HG03378 (cell line): ENCODE results near the gene PRKG2.

Experiments used
- ATAC-seq: cut with Tn5 transposase; IDR thresholded peaks from one replicate; pipeline ENCODE4 v1.9.1; 2021; ENCODE audit warnings: mild to moderate bottlenecking, moderate library complexity; ENCODE audit not compliant: unreplicated experiment

PRKG2 gene

DNA sequence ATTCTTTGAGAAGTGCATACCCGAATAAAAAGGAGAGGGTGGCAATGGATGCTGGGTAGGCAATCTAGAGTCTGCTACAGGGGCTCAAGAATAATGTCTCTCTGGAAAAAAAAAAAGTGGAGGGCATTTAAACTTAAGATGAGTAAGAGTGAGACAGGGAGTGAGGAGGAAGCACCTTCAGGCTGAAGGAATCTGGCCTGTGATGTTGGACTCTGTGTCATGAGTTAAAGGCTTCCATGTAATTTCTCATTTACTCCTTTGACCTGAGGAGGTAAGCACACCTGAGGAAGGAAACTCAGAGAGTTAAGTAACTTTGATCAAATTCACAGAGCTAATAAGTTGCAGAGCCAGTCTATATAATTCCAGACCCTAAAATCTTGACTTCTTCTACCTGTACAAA, 3.2 kb upstream of the PRKG2 start:
- no peak for ATAC-seq

DNA sequence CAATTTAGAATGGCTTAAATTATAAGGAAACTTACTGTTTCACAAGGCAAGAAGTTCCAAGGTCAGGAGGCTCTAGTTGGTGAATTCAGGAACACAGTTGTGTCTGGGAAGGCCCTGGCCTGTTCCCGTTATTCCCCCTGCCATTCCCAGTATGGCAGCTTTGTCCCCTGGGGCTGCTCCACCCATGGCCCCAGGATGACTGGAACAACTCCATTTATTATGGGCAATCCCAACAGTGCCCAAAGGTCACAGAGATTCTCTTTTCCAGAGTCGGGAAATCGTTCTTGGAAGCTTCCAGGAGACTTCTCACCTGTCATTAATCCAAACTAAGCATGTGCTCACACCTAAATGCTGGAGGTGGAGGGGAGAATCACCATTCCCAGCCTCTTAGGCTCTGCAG, 2.8 kb upstream of the PRKG2 start:
- no peak for ATAC-seq

DNA sequence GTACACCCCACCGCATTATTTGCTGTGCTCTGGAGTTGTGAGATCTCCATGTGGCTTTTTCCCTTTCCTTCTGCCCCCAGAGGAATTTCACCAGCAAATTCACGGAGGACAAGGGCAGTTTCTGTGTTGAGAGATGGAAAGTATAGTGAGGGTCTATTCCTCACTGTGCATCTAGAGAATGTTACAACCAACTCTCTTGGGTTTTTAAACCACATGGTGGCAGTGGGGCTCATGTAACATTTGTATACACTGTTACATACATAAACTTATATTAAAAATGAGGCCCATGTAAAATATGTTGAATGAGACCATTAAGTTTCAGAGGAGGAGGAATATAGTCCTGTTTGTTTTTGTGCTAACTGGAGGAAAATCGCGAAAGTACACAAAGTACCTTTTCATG, 909 bp upstream of the PRKG2 start:
- ATAC-seq: no peak

DNA sequence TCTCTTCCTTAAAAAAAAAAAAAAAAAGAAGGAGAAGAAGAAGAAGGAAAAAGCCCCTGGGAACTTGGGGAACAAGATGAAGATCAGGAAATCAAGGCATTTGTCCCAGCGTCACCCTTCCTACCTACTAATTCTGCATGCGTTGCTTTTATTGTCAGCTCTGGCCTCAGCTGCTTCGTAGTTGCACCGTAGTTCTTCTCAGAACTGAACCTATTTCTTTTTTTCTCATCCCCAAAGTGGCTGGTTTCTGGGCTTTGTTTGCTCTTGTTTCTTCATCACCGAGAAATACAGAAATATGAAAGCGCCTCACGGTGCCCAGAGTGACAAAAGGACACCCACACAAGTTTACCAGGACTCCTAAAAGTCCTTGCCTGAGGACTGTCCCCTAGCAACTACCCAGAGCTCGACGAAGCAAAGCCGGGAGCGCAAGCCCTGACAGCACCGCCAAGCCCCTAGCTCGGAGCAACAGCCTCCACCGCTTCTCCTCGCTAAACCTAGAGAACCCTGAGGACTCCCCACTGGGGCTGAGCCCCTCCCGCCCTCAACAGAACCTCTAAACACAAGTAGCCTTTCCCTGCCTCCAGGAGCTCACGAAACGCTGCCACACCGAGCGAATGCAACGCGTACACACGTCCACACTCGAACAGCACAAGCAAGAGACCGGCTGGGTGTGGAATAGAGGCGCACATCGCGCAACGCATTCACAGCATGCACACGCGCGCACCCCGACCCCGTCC, 710 bp downstream of the PRKG2 start:
- no peak for ATAC-seq

DNA sequence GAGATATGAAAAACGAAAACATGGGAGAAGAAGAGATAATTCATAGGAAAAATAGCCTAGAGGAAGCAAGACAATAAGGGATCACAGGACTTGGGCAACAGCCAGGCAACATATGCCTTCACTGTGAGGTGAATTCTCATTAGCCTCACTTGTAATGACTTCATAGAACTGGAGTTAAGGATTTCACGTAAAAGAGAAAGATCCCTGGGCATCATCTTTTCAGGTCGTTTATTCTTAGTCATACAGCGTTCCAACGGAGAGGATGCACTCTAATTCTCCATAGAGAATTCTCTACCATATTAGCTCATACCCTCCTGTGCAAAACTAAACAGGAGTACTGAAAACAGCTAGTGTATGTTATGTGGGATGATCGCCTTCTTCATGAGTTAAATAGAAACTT, 1.4 kb downstream of the PRKG2 start:
- ATAC-seq: no peak

DNA sequence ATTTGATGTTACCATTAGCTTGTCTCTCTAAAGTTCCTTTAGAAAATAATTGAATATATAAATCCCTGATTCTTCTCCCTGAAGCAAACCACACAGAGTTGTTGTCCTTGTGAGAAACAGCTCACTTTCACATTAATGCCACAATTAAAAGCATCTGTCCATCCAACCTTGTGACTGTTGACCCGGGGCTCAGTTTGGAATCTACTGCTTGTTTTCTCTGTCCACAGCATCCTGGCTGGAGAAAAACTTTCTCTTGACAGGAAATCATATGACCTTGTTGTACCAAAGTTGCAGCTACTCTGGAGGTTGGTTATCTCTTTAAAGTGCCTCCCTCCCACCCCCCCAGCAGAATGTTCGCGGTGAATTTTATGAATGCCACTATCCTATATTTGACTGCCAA, 3.1 kb downstream of the PRKG2 start:
- ATAC-seq: no peak

DNA sequence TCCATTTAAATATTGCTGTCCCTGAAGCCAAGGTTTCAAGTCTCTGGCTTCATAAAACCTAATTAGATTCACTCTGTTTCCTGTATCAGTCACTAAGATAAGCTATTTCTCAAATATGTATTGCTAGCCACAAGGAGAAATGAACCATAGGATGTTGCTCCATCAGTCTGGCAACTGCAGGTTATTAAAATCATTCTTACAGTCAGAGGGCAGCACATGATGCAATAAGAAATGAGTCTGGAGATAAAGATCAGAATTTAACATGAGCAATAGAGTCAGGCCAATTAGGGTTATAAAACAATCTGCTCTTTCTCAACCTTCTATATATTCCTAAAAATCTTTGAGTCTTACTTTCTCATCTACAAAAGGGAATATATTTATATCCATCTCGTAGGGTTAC, 7.2 kb downstream of the PRKG2 start:
- no peak for ATAC-seq

DNA sequence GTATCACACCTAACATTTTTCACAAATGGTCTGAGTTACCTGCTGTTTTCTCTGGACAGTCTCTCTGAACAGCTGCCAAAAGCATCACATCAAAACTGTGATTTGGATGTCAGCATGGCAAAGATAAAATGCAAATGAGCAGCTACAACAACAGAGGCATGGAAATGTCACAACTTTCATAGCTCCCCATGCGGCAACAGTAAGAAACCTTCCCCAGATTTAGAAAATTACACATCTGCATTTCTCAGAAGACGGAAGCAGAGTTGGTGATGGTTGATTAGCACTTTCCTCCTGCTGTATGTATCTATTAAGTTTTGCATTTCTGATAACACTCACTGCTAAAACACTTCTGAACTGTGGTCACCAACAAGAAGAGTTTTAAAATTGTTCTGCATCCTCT, 9.7 kb downstream of the PRKG2 start:
- ATAC-seq: no peak

DNA sequence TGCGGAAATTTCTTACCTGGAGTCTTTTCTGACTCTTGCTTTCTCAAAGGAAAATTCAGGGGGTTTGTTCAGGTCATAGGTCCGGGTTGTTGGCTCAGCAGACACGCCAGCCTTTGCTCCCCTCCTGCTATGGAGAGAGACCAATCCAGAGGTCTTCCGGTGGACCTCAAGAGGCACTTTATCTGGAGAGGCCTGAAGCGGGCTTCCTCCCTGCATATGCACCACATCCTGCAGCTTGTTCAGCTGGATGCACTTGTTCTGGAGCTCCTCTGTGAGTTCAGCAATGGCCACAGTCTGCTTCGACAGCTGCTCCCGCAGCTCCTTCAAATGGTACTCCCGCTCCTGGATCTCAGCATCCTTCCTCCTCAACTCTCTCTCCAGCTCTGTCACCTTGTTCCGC, 10.5 kb downstream of the PRKG2 start:
- ATAC-seq: no peak

DNA sequence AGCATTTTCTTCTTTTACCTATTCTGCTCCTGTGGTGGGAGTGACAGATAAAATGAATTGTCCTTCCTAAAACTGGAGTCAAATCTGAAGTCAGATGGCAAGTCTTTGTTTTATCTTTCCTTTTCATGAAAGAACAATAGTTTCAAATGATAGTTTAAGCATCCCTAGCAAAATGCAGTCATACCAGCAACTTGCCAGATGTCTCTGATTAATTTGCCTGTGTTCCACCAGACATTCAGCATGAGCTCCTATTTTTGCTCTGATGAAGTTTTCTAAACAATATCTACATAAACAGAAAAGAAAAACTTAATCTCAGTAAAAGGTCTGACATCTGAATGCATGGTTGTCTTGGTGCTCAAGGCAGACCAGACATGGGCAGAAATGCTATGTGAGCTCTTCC, 15.2 kb downstream of the PRKG2 start:
- no peak for ATAC-seq

DNA sequence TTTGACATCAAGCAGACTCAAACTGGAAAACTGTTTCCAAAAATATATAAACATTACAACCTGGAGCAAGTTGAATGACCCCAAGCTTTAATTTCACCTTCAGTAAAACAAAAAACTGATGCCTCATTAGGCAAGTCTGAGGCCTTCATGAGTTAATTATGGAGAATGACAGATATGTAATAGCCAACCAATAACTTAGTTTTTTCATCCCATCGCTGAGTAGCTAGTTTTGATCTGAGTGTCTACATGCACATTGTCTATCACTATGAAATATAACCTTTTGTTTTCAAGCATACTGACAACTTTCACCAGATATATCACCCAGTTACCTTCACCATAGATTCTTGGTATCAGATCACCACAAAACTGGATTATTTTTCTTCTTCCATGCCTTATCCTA, 16.4 kb downstream of the PRKG2 start:
- no peak for ATAC-seq

DNA sequence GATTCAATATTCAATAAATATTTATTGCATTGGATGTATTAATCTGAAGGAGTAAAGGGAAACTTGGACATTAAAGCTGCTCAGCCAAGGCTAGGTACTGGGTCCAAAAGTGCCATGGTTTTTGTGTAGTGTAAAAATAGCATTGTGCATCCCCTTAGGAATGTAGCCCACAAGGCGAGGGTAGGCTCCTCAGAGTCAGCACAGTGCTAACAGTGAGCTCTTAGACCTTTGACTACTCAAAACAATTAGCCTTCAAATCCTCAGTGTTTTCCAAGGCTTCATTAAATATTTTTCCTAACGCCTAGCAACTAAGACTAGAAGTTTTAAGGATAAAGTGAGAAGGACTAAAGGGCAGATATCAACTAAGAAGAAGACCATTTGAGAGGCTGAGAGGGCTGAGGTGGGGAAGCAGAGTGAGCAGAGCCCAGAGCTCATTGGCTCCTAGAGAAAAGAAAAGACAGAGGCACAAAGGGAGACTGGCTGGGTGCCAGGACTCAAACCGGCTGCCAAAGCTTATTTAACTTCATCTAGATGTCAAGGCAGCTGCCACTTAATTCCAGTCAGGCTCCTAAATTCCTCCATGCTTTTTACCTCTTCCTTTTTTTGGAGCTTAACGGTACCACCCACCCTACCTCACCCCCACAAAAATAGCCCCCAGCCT, 17.0 kb downstream of the PRKG2 start:
- no peak for ATAC-seq

DNA sequence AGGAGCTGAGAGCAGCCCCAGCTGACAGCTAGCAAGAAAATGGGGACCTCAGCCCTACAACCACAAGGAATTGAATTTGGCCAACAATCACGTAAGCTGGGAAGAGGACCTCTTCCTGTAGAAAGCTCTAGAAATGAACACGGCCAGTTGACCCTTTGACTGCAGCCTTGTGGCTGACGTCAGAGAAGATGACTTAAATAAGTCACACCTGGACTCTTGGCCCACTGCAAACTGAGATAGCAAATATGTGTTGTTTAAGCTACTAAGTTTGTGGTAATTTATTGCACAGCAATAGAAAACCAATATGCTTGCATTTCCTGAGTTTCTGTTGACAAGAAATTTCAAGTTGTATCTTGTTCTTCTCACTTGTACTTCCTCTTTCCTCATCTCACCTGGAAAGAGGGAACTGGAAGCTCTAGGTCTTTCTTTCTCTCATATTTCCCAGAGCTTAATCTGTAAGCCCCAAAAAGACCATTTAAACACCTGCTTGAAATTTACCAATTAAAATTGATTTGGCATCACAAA, 18.8 kb downstream of the PRKG2 start:
- ATAC-seq: no peak

DNA sequence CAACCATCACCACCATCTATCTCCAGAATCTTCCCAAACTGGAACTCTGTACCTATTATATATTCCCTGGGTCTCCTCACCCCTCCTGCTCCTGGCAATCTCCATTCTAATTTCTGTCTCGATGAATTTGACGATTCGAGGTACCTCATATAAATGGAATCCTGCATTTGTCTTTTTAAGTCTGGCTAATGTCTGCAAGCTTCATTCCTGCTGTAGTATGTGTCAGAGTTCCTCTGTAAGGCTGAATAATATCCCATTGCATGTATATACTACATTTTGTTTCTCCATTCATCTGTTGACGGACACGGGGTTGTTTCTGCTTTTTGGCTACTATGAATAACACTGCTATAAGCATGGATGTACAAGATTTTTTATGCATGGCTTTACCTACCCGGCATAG, 19.5 kb downstream of the PRKG2 start:
- no peak for ATAC-seq

DNA sequence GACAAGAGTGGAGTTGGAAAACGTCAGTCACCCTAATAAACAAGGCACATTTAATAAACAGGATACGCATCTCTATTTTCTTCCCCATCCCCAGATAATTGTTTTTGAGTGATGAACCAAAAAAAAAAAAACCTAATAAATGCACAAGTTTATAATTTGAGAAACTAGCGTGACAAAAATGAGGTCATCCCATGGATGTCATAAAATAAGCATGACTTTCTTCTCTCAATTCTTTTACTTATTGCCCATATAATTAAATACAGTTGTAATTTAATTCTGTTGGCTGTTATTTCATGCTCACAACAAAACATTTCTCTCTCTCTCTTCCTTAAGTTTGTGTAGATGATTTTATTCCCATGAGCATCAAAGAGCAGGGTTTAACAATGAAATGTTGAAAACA, 20.7 kb downstream of the PRKG2 start:
- no peak for ATAC-seq

DNA sequence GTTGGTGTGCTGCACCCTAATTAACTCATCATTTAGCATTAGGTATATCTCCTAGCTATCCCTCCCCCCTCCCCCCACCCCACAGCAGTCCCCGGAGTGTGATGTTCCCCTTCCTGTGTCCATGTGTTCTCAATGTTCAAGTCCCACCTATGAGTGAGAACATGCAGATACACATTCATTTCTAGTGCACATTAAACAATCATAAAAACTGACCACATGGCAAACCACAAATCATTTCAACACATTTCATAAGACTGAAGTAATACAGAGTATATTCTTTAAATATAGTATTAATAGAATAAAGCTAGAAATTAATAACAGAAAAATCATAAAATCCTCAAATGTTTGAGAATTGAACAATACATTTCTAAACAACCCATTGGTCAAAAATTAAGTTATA, 34.1 kb downstream of the PRKG2 start:
- no peak for ATAC-seq

DNA sequence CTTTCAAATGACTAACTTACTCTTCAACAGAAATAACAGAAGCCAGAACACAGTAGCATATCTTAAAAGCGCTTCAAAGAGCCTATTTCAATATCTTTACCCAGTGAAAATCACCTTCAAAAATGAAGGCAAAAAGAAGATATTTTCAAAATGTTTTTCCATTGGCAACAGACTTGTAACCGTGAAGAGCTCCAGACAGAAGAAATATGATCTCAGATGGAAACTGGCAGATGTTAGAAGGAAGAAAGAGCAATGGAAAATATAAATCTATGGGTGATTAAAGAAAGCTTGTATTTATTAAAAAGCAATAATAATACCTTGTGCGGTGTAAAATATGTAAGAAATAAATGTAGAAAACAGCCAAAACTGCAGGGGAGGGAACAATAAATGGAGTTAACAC, 35.7 kb downstream of the PRKG2 start:
- ATAC-seq: no peak

DNA sequence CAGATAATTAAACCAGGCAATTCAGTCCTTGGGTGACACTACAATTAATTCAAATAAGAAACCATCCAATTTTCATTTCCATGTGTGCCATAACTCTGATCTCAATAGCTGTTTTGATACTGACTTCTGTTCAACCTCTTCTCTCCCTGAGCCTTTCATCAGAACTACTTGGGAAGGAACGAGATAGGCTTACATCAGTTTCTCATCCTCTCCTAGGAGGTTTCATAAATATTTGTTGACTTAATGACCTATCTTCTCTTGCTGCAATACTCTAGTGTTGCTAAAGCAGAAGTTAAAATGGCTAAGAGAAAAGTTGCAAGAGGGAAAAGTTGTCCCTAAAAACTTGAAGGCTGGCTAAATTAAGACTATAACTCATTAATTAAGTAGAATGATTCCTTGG, 41.8 kb downstream of the PRKG2 start:
- ATAC-seq: no peak

DNA sequence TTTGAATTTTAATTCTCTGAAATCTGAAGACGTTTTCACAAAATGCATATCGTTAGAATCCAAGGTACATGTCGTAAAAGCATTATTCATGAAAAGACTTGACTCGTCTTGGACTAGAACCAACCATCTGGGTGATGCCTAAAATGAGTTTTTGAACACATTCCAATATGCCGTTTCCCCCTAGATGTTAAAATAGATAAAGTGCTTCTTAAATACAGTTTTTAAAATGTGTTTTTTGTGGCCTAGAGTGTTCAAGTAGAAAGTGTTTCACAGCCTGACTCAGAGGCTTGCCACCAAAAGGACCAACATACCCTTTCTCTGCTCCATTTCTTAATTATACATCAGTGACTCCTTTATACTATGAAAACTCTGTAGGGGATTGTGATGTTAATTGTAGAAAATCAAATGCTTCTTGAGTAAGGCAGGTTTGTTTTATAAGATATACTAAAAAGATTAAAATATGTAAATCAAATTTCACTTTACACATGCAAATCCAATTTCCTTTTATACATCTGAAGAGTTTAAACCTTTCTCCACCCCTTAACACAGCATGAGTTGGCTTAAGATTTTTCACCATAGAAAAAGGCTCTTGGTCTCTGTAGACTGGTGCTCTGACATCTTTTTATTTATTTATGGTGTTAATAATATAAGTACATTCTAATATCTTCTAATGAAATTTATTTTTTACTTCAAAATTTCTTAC, 48.4 kb downstream of the PRKG2 start:
- ATAC-seq: no peak

DNA sequence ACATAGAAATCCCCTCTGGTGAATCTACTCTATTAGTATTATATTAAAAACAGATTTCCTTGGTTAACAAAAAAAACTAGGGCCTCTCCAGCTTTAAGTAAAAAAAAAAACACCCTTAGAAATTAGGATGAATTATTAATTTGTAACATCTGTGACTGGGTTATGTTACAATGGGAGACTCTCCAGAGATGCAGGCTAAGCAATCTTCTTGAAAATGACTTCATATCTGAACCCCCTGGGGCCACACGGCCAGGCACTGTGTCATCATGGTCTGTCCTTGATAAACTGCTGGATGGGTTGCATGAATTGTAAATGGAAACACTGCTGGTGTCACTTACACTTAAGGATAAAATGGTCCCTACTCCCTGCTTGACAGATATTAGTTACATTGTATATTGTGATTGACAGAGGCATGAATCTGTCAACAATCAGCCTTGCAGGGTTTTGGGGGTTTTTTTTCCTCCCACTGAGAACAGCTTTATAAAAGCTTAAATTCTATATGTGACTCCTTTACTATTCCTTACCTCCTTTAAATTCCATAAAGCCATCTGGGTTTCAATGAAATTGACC, 49.1 kb downstream of the PRKG2 start:
- ATAC-seq: no peak

DNA sequence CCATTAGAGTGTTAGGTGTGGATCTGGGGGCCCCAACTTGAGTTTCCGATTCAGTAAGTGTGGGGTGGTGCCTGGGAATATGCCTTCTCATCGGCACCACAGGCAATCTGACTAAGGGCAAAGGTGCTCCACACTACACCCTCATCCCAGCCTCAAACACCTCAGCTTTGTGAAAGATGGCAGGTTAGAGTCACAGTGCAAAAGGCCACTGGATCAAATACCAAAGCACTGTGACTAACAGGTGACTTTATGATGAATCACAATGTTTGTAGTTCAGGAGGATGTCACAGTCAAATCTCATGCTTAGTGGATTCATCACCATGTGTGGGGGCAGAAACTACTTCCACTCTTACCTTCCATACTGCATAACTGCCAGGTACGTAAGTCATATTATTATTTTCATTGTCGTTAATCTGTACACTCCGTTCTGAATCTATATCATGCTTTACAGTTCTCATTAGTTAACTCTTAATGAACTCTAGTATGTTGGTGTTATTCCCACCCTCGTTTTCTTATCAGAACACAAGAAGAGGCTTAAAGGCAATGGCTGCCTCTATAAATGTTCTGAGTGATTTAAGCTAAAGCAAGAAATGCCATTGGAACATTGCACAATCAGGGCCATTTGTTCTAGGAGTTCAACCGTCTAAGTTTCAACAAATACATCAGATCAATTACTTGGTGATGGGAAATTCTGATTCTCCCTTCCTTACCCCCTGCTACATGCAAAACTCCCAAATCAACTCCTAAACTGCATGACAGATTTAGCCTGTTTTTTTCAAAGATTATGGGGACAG, 50.2 kb downstream of the PRKG2 start:
- no peak for ATAC-seq
